HepG2 (cell line): ENCODE results near the gene EMP2. TPM values are rescaled to one million over a fixed set of nuclear protein-coding genes. Genes with fewer than 3 reads are reported as not detected.

ENCODE experiments used
- ATAC-seq: fragments of 200-7000 bp; cut with Tn5 transposase; 3 replicates; pipeline ENCODE4 v1.9.1; 2020; ENCODE audit warnings: mild to moderate bottlenecking, moderate library complexity
- BruUV-seq: library from RNA; stranded (reverse); fragments of 400-500 nt; replicated peaks from 2 replicates; lab custom pipeline; 2021; lab: Mats Ljungman, UMichigan
- CTCF ChIA-PET: fragments of 300-600 bp; formaldehyde crosslinking; extraction: SDS; loops from one replicate; lab custom pipeline; 2021; ENCODE audit warnings: low total read pairs, inconsistent platforms, low intra/inter-chr PET ratio; lab: Yijun Ruan, JAX
- POLR2A ChIA-PET: fragments of 350-600 bp; sonication (Branson Sonifier 250); formaldehyde crosslinking; loops from one replicate; lab custom pipeline; 2020; ENCODE audit warnings: antibody characterized with exemption, inconsistent platforms; lab: Yijun Ruan, JAX
- DNase-seq: peaks from one replicate; pipeline ENCODE4 v3.0.0-alpha.2; 2015; ENCODE audit warnings: low spot score
- FAIRE-seq: peaks from 3 replicates; lab custom pipeline; 2011; peaks lifted over from hg19 to GRCh38; lab: Jason Lieb, UNC
- H2AFZ ChIP-seq: one replicate; pipeline ENCODE4 v1.6.1; 2011; ENCODE audit warnings: low read length, inconsistent platforms
- H3K27ac ChIP-seq: fragments of 300-600 bp; 3 replicates; pipeline ENCODE4 v1.8.0; 2011; ENCODE audit warnings: mixed run types, mild to moderate bottlenecking, mixed read lengths, low read length, inconsistent platforms; ENCODE audit not compliant: insufficient read depth; ENCODE audit errors: extremely low read length
- H3K27me3 ChIP-seq, 2 experiments: fragments of 200-600 bp in 1 of 2; 2 replicates in 1 of 2; 3 replicates in 1 of 2; pipeline versions ENCODE4 v1.6.0 to v1.8.0; 2011; ENCODE audit warnings: low read length in 2 of 2, mild to moderate bottlenecking in 2 of 2, moderate library complexity in 2 of 2, inconsistent platforms in 1 of 2; ENCODE audit not compliant: insufficient read depth in 2 of 2, control insufficient read depth in 1 of 2
- H3K36me3 ChIP-seq, 2 experiments: fragments of 200-600 bp in 1 of 2; replicated peaks in 1 of 2; 2 replicates in 1 of 2; 3 replicates in 1 of 2; pipeline versions ENCODE4 v1.5.1 to v1.8.0; 2011; ENCODE audit warnings: low read length in 2 of 2, inconsistent platforms in 1 of 2; ENCODE audit not compliant: insufficient read depth in 2 of 2, control insufficient read depth in 1 of 2
- H3K4me1 ChIP-seq: 2 replicates; pipeline ENCODE4 v1.5.1; 2012; ENCODE audit warnings: low read length, inconsistent platforms; ENCODE audit not compliant: insufficient read depth
- H3K4me2 ChIP-seq: 2 replicates; pipeline ENCODE4 v1.6.0; 2011; ENCODE audit warnings: low read depth, low read length, inconsistent platforms
- H3K4me3 ChIP-seq, 3 experiments: fragments of 200-600 bp in 1 of 3; sonication (generic), shearing (Covaris generic) in 1 of 3; replicated peaks in 1 of 3; 2 replicates each; pipeline ENCODE4 v1.5.1; 2011 to 2016; ENCODE audit warnings: low read length in 3 of 3, inconsistent platforms in 2 of 3, low read depth in 2 of 3, mild to moderate bottlenecking in 2 of 3, control low read depth in 1 of 3, mixed read lengths in 1 of 3; ENCODE audit not compliant: insufficient read depth in 1 of 3
- H3K79me2 ChIP-seq: one replicate; pipeline ENCODE4 v1.6.1; 2011; ENCODE audit warnings: low read length, inconsistent platforms; ENCODE audit not compliant: insufficient read depth
- H3K9ac ChIP-seq: 2 replicates; pipeline ENCODE4 v1.6.0; 2011; ENCODE audit warnings: mild to moderate bottlenecking, low read depth, low read length, inconsistent platforms; ENCODE audit not compliant: insufficient read depth
- H3K9me3 ChIP-seq: 2 replicates; pipeline ENCODE4 v1.5.1; 2012; ENCODE audit warnings: mild to moderate bottlenecking, low read length
- H4K20me1 ChIP-seq: 2 replicates; pipeline ENCODE4 v1.6.0; 2011; ENCODE audit warnings: inconsistent platforms, mild to moderate bottlenecking, low read length, moderate library complexity; ENCODE audit not compliant: insufficient read depth
- ADNP ChIP-seq: sonication (generic); formaldehyde crosslinking; IDR thresholded peaks from 2 replicates; pipeline ENCODE4 v1.4.0; 2020; ENCODE audit warnings: missing genetic modification reagents
- ARHGAP35 ChIP-seq: sonication (generic); formaldehyde crosslinking; IDR thresholded peaks from 2 replicates; pipeline ENCODE4 v1.9.0; 2022; ENCODE audit warnings: mild to moderate bottlenecking, inconsistent platforms, moderate library complexity, missing genetic modification reagents, borderline replicate concordance
- CHD4 ChIP-seq: fragments of 200-600 bp; sonication (generic); IDR thresholded peaks from 2 replicates; pipeline ENCODE4 v1.7.0; 2017; ENCODE audit warnings: mild to moderate bottlenecking, low read length, borderline replicate concordance
- HDAC6 ChIP-seq: fragments of 200-600 bp; sonication (generic); IDR thresholded peaks from 2 replicates; pipeline ENCODE4 v1.7.0; 2017; ENCODE audit warnings: mild to moderate bottlenecking, antibody characterized with exemption, low read length, low read depth
- HMG20A ChIP-seq: IDR thresholded peaks from 2 replicates; pipeline ENCODE4 v1.6.1; 2016; ENCODE audit warnings: borderline replicate concordance
- HMG20B ChIP-seq: conservative IDR thresholded peaks from 2 replicates; pipeline ENCODE4 v1.6.1; 2016; ENCODE audit warnings: missing genetic modification reagents, missing compliant biosample characterization
- IKZF4 ChIP-seq: sonication (generic); formaldehyde crosslinking; IDR thresholded peaks from 2 replicates; pipeline ENCODE4 v1.5.1; 2020; ENCODE audit warnings: borderline replicate concordance, mild to moderate bottlenecking, low read depth, missing genetic modification reagents; ENCODE audit errors: not compliant biosample characterization
- MED1 ChIP-seq: sonication (generic); formaldehyde crosslinking; IDR thresholded peaks from 2 replicates; pipeline ENCODE4 v1.4.0; 2020; ENCODE audit warnings: missing genetic modification reagents
- NFATC3 ChIP-seq: sonication (generic); formaldehyde crosslinking; IDR thresholded peaks from 2 replicates; pipeline ENCODE4 v1.5.1; 2020; ENCODE audit warnings: mild to moderate bottlenecking, missing genetic modification reagents
- PPARG ChIP-seq: conservative IDR thresholded peaks from 2 replicates; pipeline ENCODE4 v1.6.1; 2016; ENCODE audit warnings: missing biosample characterization, missing genetic modification reagents
- SIX1 ChIP-seq: sonication (generic); formaldehyde crosslinking; IDR thresholded peaks from 2 replicates; pipeline ENCODE4 v1.4.0; 2020; ENCODE audit warnings: missing genetic modification reagents, borderline replicate concordance
- SIX4 ChIP-seq: sonication (generic); formaldehyde crosslinking; IDR thresholded peaks from 2 replicates; pipeline ENCODE4 v1.4.0; 2020; ENCODE audit warnings: missing genetic modification reagents
- SUZ12 ChIP-seq: fragments of 150-350 bp; IDR thresholded peaks from 2 replicates; pipeline ENCODE4 v1.6.1; 2014; ENCODE audit warnings: low read depth, low read length
- ZNF816 ChIP-seq: sonication (generic); formaldehyde crosslinking; IDR thresholded peaks from 2 replicates; pipeline ENCODE4 v1.8.0; 2022; ENCODE audit warnings: missing genetic modification reagents, mild to moderate bottlenecking, borderline replicate concordance
- ZNF839 ChIP-seq: sonication (generic); formaldehyde crosslinking; IDR thresholded peaks from 2 replicates; pipeline ENCODE4 v1.4.0; 2020; ENCODE audit warnings: missing genetic modification reagents, mild to moderate bottlenecking, borderline replicate concordance
- ZNF841 ChIP-seq: sonication (generic); formaldehyde crosslinking; IDR thresholded peaks from 2 replicates; pipeline ENCODE4 v1.8.1; 2023; ENCODE audit warnings: missing genetic modification reagents, borderline replicate concordance
- WGBS: methylation state at CpG from one replicate; pipeline ENCODE4 v1.1.6; 2017; ENCODE audit warnings: low lambda C conversion rate; 5-methylcytosine and 5-hydroxymethylcytosine counted together
- in situ Hi-C: cut with HindIII; loops from 2 replicates; pipeline ENCODE4 v1.10.0; 2017; ENCODE audit warnings: low pct_unique_long_range_greater_than_20kb; ENCODE audit not compliant: extremely low pct_ligation_motif_present
- intact Hi-C: fragments of 100-400 bp; cut with micrococcal nuclease; formaldehyde crosslinking; loops from one replicate; pipeline ENCODE4 v1.10.0; 2022; ENCODE audit not compliant: unreplicated experiment
- polyA plus RNA-seq, 8 experiments: library from polyadenylated mRNA; depleted of rRNA in 3 of 8; stranded (reverse) in 7 of 8; unstranded in 1 of 8; fragments of >200 nt; fragmentation: Illumina TruSeq in 4 of 8; extraction: Trizol in 4 of 8; gene quantifications; 2 replicates each; pipeline versions ENCODE4 v1.2.1 to v1.2.3, GENCODE V29; 2011 to 2016; ENCODE audit warnings: low read depth in 4 of 8, missing spikeins in 1 of 8, mixed read lengths in 1 of 8; ENCODE audit not compliant: insufficient read depth in 1 of 8
- total RNA-seq, 5 experiments: library from RNA; depleted of rRNA; stranded (reverse); fragments of >200 nt; fragmentation: Illumina TruSeq; extraction: Trizol; gene quantifications; 2 replicates each; pipeline ENCODE4 v1.2.3, GENCODE V29; 2016; ENCODE audit warnings: low read depth in 1 of 5
- TF ChIP-seq, protein P1 (sequence below): sonication (generic); formaldehyde crosslinking; IDR thresholded peaks from 2 replicates; pipeline ENCODE4 v1.4.0; 2020; ENCODE audit warnings: mild to moderate bottlenecking, missing genetic modification reagents, borderline replicate concordance
- TF ChIP-seq, protein P2 (sequence below): sonication (generic); formaldehyde crosslinking; IDR thresholded peaks from 2 replicates; pipeline ENCODE4 v1.5.0; 2020; ENCODE audit warnings: missing genetic modification reagents
- TF ChIP-seq, protein P3 (sequence below): sonication (generic); formaldehyde crosslinking; IDR thresholded peaks from 2 replicates; pipeline ENCODE4 v1.5.0; 2020; ENCODE audit warnings: mild to moderate bottlenecking, missing genetic modification reagents, moderate library complexity

Gene EMP2
- total and polyA plus RNA-seq, 2 of the 13 experiments (the other 11 are each of a cell fraction or from before 2014, with no cell fraction given) = 24.6 to 91.2 TPM

DNA sequence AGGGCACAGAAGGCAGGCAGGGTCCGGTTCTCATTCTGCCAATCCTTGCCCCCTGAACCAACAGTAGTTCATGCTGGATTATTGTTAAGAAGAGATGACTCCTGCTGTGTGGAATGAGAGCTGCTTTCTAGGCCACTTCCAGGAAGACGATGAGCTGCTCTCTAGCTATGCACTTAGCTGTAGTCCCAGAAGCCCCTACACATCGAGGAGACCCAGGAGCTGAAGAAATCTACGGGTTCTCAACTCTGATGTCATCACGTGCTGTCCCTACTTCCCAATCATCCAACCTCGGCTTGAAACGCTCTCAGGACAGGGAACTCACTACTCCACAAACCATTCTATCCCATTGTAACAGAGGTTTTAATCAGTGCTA lies 29.0 kb upstream of the EMP2 start:
- intact Hi-C loops (no loop called here), in situ Hi-C loops (no loop called here)
- ATAC-seq (peak; percentile 17), FAIRE-seq (no peak), DNase-seq (no peak)
- ChIA-PET POLR2A (interaction anchor here (1.0 to 2.9 kb wide), 7 partner anchors 12 to 135 kb away, joined by 3 to 7 read pairs (median 3); partner anchors contain the start of gene EMP2), CTCF (no interaction called here)
- Histone ChIP-seq H3K9me3 (no peaks in the 10 kb centered on the region), H3K27ac (peak overlapping the region; percentile 10), H3K36me3 (no peaks in the 10 kb centered on the region), H2AFZ (peak overlapping the region; percentile 29), H4K20me1 (no peaks in the 10 kb centered on the region), H3K4me3 (peak overlapping the region in 1 of 3 experiments; percentile 27; a peak in 1 of 6 replicates), H3K27me3 (peaks cover 0 to 8% of the 10 kb centered on the region in 2 experiments; a peak in 1 of 5 replicates), H3K9ac (peak overlapping the region; percentile 10; the same call in 1 of the 2 replicates), H3K4me2 (peak overlapping the region; percentile 61), H3K79me2 (no peaks in the 10 kb centered on the region), H3K4me1 (peaks cover 61% of the 10 kb centered on the region)
- BruUV-seq = no TSS peak
- WGBS = 54% methylated on average over 7 of the region's 7 CpGs
- TF ChIP-seq ZNF841 (no peak), ADNP (CRISPR knock-in tag) (no peak), SIX1 (CRISPR knock-in tag) (no peak), SUZ12 (no peak), ZNF839 (CRISPR knock-in tag) (no peak), PPARG (CRISPR knock-in tag) (no peak), HMG20B (CRISPR knock-in tag) (no peak), HDAC6 (no peak), ZNF816 (no peak), IKZF4 (no peak), MED1 (CRISPR knock-in tag) (peak; percentile 66), NFATC3 (CRISPR knock-in tag) (no peak), ARHGAP35 (no peak; the same call in 1 of the 2 replicates), CHD4 (no peak), HMG20A (CRISPR knock-in tag) (no peak; the same call in 1 of the 2 replicates), SIX4 (CRISPR knock-in tag) (no peak)
- TF ChIP-seq, protein P1, sequence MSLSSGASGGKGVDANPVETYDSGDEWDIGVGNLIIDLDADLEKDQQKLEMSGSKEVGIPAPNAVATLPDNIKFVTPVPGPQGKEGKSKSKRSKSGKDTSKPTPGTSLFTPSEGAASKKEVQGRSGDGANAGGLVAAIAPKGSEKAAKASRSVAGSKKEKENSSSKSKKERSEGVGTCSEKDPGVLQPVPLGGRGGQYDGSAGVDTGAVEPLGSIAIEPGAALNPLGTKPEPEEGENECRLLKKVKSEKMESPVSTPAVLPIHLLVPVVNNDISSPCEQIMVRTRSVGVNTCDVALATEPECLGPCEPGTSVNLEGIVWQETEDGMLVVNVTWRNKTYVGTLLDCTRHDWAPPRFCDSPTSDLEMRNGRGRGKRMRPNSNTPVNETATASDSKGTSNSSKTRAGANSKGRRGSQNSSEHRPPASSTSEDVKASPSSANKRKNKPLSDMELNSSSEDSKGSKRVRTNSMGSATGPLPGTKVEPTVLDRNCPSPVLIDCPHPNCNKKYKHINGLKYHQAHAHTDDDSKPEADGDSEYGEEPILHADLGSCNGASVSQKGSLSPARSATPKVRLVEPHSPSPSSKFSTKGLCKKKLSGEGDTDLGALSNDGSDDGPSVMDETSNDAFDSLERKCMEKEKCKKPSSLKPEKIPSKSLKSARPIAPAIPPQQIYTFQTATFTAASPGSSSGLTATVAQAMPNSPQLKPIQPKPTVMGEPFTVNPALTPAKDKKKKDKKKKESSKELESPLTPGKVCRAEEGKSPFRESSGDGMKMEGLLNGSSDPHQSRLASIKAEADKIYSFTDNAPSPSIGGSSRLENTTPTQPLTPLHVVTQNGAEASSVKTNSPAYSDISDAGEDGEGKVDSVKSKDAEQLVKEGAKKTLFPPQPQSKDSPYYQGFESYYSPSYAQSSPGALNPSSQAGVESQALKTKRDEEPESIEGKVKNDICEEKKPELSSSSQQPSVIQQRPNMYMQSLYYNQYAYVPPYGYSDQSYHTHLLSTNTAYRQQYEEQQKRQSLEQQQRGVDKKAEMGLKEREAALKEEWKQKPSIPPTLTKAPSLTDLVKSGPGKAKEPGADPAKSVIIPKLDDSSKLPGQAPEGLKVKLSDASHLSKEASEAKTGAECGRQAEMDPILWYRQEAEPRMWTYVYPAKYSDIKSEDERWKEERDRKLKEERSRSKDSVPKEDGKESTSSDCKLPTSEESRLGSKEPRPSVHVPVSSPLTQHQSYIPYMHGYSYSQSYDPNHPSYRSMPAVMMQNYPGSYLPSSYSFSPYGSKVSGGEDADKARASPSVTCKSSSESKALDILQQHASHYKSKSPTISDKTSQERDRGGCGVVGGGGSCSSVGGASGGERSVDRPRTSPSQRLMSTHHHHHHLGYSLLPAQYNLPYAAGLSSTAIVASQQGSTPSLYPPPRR (CRISPR knock-in tag) = no peak
- TF ChIP-seq, protein P2, sequence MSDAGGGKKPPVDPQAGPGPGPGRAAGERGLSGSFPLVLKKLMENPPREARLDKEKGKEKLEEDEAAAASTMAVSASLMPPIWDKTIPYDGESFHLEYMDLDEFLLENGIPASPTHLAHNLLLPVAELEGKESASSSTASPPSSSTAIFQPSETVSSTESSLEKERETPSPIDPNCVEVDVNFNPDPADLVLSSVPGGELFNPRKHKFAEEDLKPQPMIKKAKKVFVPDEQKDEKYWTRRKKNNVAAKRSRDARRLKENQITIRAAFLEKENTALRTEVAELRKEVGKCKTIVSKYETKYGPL (CRISPR knock-in tag) = no peak
- TF ChIP-seq, protein P3, sequence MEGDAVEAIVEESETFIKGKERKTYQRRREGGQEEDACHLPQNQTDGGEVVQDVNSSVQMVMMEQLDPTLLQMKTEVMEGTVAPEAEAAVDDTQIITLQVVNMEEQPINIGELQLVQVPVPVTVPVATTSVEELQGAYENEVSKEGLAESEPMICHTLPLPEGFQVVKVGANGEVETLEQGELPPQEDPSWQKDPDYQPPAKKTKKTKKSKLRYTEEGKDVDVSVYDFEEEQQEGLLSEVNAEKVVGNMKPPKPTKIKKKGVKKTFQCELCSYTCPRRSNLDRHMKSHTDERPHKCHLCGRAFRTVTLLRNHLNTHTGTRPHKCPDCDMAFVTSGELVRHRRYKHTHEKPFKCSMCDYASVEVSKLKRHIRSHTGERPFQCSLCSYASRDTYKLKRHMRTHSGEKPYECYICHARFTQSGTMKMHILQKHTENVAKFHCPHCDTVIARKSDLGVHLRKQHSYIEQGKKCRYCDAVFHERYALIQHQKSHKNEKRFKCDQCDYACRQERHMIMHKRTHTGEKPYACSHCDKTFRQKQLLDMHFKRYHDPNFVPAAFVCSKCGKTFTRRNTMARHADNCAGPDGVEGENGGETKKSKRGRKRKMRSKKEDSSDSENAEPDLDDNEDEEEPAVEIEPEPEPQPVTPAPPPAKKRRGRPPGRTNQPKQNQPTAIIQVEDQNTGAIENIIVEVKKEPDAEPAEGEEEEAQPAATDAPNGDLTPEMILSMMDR (CRISPR knock-in tag) = peak; percentile 21; the same call in 1 of the 2 replicates
